HG03354 (cell line): ENCODE measurements around the gene CLDN22.
A peak's percentile ranks its signal among the peaks of the same experiment; 100 is the strongest.

ENCODE experiments used
- ATAC-seq: cut with Tn5 transposase; IDR thresholded peaks from one replicate; pipeline ENCODE4 v1.9.1; 2021; ENCODE audit warnings: mild to moderate bottlenecking; ENCODE audit not compliant: unreplicated experiment, poor library complexity, severe bottlenecking

Gene CLDN22

GRCh38 chr4:183287309-183287659 lies 32.8 kb downstream of the CLDN22 start:
- ATAC-seq, result peak; percentile 85

DNA sequence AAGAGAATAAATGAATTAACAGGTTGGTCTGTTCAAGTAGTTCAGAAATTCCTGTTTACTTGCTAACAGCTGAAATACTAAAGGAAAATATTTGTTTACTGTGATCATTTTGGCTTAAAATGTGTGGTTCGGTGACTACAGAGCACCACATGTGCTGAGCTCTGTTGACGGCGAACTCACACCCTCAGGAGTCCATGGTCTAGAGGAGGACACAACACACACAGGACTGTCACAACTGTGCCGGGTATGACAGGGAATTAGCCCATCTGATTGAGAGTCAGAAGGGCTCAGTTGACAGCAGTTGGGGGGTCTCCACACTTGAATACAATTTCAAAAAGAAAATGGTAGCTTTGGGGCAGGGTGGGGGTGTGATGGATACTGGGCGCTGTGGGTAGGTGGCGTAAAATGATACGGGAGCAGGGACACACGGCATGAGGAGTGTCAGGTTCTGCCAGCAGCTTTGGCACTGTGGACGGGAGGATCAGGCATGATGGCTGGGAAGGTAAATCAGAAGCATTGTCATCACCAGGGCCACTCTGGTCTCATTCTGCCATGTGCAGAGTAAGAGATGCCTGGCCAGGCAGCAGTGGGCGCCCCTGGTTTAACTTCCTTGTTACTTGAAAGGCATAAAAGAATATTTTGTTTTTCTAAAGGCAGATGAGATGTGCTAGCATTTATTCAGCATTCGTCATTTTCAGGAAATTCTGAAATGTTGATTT lies 33.3 kb downstream of the CLDN22 start:
- ATAC-seq, result peak; percentile 36

- ATAC-seq, result no peak
Observed at GRCh38 chr4:183285886-183286285, 34.2 kb downstream of the CLDN22 start.

DNA sequence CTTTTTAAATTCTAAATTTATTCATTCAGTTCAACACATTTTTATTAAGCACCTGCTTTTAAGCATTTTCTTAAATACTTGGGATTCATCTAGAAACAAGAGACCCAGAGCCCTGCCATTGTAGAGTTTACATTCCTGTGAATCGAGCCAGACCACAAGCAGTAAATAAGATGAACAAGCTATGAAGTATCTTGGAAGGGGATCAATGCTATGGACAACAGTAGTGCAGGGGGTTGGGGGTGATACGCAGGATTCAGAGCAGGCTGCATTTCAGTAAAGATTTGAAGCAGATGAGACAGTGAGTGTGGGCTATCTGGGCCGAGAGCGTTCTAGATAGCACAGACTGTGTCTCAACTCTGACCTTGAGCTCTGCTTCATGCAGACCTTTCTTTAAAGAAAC lies 35.1 kb downstream of the CLDN22 start:
- no peak for ATAC-seq

- ATAC-seq, result no peak
Observed at GRCh38 chr4:183284258-183284785, 35.8 kb downstream of the CLDN22 start.

DNA sequence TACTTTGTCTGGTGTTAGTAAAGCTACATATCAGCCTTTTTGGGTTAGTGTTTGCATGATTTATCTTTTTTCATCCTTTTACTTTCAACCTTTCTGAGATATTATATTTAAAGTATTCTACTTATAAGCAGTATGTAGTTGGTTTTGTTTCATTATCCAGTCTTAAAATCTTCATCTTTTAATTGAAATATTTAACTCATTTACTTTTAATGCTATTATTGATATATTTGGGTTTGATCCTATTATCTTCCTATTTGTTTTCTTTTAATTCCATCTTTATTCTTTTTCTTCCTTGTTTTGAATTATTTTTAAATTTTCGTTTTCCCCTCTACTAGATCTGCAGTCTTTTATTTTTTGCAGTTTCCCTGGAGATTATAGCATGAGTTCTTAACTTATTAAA lies 44.0 kb downstream of the CLDN22 start:
- ATAC-seq, result no peak

DNA sequence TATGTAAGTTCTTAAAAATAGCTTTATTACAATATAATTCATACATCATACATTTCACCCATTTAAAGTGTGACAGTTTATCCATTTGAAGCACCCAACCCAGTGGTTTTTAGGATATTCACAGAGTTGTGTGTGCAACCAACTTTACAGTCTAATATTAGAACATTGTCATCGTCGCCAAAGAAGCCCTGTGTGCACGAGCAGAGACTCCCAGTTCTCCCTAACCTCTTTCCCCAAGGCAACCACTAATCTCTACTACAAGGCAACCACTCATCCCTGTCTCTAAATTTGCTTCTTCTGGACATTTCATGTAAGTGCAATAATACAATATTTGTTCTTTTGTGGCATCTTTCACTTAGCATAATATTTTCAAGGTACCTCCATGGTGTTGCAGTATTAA lies 47.7 kb downstream of the CLDN22 start:
- no peak for ATAC-seq

- ATAC-seq, result no peak
Observed at GRCh38 chr4:183268556-183268955, 51.5 kb downstream of the CLDN22 start.
